ENCODE data around the gene GSTM4.

The GSTM4 gene

GRCh38 chr1:109655615-109656519 is at the start of gene GSTM4:
GSTM4 (plus strand) TSS chr1:109656099; CDS start chr1:109656390, 291 bp downstream.
- DNase-seq: peak; percentile 69

GRCh38 chr1:109609881-109610280 is 46.0 kb upstream of the GSTM4 start:
- no peak for DNase-seq

- DNase-seq: no peak
These were observed 45.1 kb upstream of the GSTM4 start for GRCh38 chr1:109610609-109611307.

GRCh38 chr1:109611308-109611990 is 44.5 kb upstream of the GSTM4 start:
- DNase-seq: no peak

- no peak for DNase-seq
These were observed 42.3 kb upstream of the GSTM4 start for GRCh38 chr1:109613361-109614147.

GRCh38 chr1:109615879-109616278 is 40.0 kb upstream of the GSTM4 start:
- DNase-seq: no peak

- DNase-seq: no peak
These were observed 39.5 kb upstream of the GSTM4 start for GRCh38 chr1:109616391-109616790.

GRCh38 chr1:109617291-109617801 is 38.6 kb upstream of the GSTM4 start:
- DNase-seq: no peak

- DNase-seq: no peak
These were observed 37.0 kb upstream of the GSTM4 start for GRCh38 chr1:109618661-109619575.

- DNase-seq: peak; percentile 76
These were observed 36.1 kb upstream of the GSTM4 start, which contains the start of the genes AMPD2 and GNAT2 for GRCh38 chr1:109619576-109620400. AMPD2 (plus strand) TSS chr1:109619837; CDS start chr1:109621176, 1,339 bp downstream. GNAT2 (minus strand) TSS chr1:109619616; CDS start chr1:109612870, 6,746 bp downstream.

GRCh38 chr1:109620401-109620791 is 35.5 kb upstream of the GSTM4 start:
- no peak for DNase-seq

- DNase-seq: peak; percentile 98
These were observed 35.0 kb upstream of the GSTM4 start for GRCh38 chr1:109620841-109621286.

GRCh38 chr1:109621379-109622136 is 34.3 kb upstream of the GSTM4 start:
- DNase-seq: peak; percentile 38

- DNase-seq: no peak
These were observed 33.6 kb upstream of the GSTM4 start for GRCh38 chr1:109622137-109622892.

GRCh38 chr1:109622895-109623294 is 33.0 kb upstream of the GSTM4 start:
- DNase-seq: no peak

GRCh38 chr1:109623601-109624161 is 32.2 kb upstream of the GSTM4 start:
- DNase-seq: no peak

GRCh38 chr1:109624201-109625010 is 31.5 kb upstream of the GSTM4 start:
- no peak for DNase-seq

Data from activated naive CD4-positive, alpha-beta T cell treated with Interleukin-2 at 50 U/mL for 16 hours (primary cell).